Prostate gland (tissue), 2 donors: ENCODE measurements around the gene ACP6.

Source experiments
- POLR2A ChIP-seq: fragments of 450-650 bp; IDR thresholded peaks from one replicate; pipeline ENCODE4 v1.6.1; 2016; ENCODE audit warnings: antibody characterized with exemption, mild to moderate bottlenecking
- TF ChIP-seq, protein P1 (sequence below), 4 experiments: fragments of 200-600 bp in 2 of 4; fragments of 450-650 bp in 2 of 4; sonication (generic) in 2 of 4; IDR thresholded peaks; 1 replicate in 3 of 4; 2 replicates in 1 of 4; pipeline ENCODE4 v1.5.1; 2016 to 2019; ENCODE audit warnings: antibody characterized with exemption in 4 of 4, mild to moderate bottlenecking in 2 of 4, moderate library complexity in 2 of 4

DNA sequence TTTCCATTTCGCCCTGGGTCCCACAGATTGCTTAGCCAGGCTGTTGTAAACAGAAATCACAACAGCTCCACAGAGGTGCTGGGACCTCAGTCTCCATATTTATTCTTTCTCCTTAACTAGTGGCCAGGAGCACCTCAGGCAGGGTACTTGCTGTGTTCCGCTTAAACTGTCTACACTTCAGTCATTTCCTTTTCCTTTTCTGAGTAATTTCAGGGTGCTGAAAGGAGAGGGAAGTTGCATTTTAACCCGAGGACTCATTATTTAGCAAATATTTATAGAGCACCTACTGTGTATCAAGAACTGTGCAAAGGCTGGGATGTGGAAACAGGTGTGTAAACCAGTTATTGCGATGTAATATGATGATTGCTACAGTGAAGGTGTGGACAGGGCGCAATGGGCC is 41.9 kb downstream of the ACP6 start:
- TF ChIP-seq, protein P1, sequence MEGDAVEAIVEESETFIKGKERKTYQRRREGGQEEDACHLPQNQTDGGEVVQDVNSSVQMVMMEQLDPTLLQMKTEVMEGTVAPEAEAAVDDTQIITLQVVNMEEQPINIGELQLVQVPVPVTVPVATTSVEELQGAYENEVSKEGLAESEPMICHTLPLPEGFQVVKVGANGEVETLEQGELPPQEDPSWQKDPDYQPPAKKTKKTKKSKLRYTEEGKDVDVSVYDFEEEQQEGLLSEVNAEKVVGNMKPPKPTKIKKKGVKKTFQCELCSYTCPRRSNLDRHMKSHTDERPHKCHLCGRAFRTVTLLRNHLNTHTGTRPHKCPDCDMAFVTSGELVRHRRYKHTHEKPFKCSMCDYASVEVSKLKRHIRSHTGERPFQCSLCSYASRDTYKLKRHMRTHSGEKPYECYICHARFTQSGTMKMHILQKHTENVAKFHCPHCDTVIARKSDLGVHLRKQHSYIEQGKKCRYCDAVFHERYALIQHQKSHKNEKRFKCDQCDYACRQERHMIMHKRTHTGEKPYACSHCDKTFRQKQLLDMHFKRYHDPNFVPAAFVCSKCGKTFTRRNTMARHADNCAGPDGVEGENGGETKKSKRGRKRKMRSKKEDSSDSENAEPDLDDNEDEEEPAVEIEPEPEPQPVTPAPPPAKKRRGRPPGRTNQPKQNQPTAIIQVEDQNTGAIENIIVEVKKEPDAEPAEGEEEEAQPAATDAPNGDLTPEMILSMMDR (IDR thresholded peaks at IDR 0.05), result no peak
- TF ChIP-seq POLR2A, result no peak
